ENCODE results near the gene DNASE1L3.

- TF ChIP-seq EZH2phosphoT487 (IDR thresholded peaks at IDR 0.05; ENCODE audit: borderline replicate concordance, low read length), result no peak
- no peak for TF ChIP-seq CTCF (IDR thresholded peaks at IDR 0.05; ENCODE audit: low read depth, low read length, poor library complexity, severe bottlenecking)
Measured at GRCh38 chr3:58180099-58180880, 30.5 kb downstream of the DNASE1L3 start.
